HG02623 (cell line): Measurements from ENCODE around the gene TWIST2.

ENCODE experiments used
- ATAC-seq: cut with Tn5 transposase; IDR thresholded peaks from one replicate; pipeline ENCODE4 v1.9.1; 2021; ENCODE audit warnings: moderate library complexity; ENCODE audit not compliant: unreplicated experiment

TWIST2 gene

GRCh38 chr2:238855891-238856580 lies 8.2 kb downstream of the TWIST2 start:
- ATAC-seq: no peak

GRCh38 chr2:238856713-238857567 lies 9.1 kb downstream of the TWIST2 start:
- no peak for ATAC-seq

GRCh38 chr2:238857959-238858358 lies 10.1 kb downstream of the TWIST2 start:
- no peak for ATAC-seq

- no peak for ATAC-seq
Measured at GRCh38 chr2:238859636-238860347, 11.9 kb downstream of the TWIST2 start.

GRCh38 chr2:238861013-238861730 lies 13.3 kb downstream of the TWIST2 start:
- no peak for ATAC-seq

- ATAC-seq: no peak
Measured at GRCh38 chr2:238861766-238862315, 14.0 kb downstream of the TWIST2 start.

GRCh38 chr2:238862701-238863100 lies 14.8 kb downstream of the TWIST2 start:
- no peak for ATAC-seq

- ATAC-seq: no peak
Measured at GRCh38 chr2:238863231-238863630, 15.3 kb downstream of the TWIST2 start.

- no peak for ATAC-seq
Measured at GRCh38 chr2:238863749-238864206, 15.9 kb downstream of the TWIST2 start.

GRCh38 chr2:238864207-238865014 lies 16.5 kb downstream of the TWIST2 start:
- ATAC-seq: no peak

GRCh38 chr2:238865015-238865719 lies 17.3 kb downstream of the TWIST2 start:
- no peak for ATAC-seq

- no peak for ATAC-seq
Measured at GRCh38 chr2:238865744-238866355, 18.0 kb downstream of the TWIST2 start.

GRCh38 chr2:238866656-238867277 lies 18.9 kb downstream of the TWIST2 start:
- no peak for ATAC-seq

- no peak for ATAC-seq
Measured at GRCh38 chr2:238868067-238868524, 20.2 kb downstream of the TWIST2 start.

- ATAC-seq: no peak
Measured at GRCh38 chr2:238868616-238869292, 20.9 kb downstream of the TWIST2 start.

- ATAC-seq: no peak
Measured at GRCh38 chr2:238869293-238870124, 21.6 kb downstream of the TWIST2 start.

- no peak for ATAC-seq
Measured at GRCh38 chr2:238870261-238870660, 22.4 kb downstream of the TWIST2 start.
